HG03064 (cell line): ENCODE results near the gene ALDH7A1.
"Not testable (repeated sequence)": the region's sequence is repeated elsewhere in the genome, so short reads cannot be mapped to it uniquely, and the experiment has no call there.

Experiments used
- ATAC-seq: cut with Tn5 transposase; IDR thresholded peaks from one replicate; pipeline ENCODE4 v1.9.1; 2021; ENCODE audit warnings: low read depth; ENCODE audit not compliant: unreplicated experiment

ALDH7A1 gene

DNA sequence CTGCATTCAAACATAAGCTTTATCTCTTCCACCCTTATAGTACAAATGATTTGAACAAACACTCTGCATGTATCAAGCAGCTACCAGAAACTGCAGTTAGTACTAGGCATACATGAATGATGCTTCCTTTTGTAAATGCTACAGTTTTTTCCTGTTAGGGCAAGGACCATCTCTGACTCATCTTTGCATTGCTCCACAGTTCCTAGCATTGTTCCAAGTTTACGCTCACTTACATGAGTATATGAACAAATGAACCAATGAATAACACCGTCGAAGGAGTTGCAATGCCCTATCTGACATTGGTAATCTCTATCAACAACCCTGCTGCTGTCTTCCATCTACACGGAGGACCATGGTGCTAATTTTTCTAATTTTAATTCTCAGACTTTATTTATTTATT lies 2.1 kb upstream of the ALDH7A1 start:
- ATAC-seq: no peak

- ATAC-seq: no peak
These were observed 566 bp upstream of the ALDH7A1 start for GRCh38 chr5:126595486-126596083.

GRCh38 chr5:126591549-126591948 lies 3.5 kb downstream of the ALDH7A1 start:
- no peak for ATAC-seq

GRCh38 chr5:126589536-126590297 lies 5.3 kb downstream of the ALDH7A1 start:
- no peak for ATAC-seq

DNA sequence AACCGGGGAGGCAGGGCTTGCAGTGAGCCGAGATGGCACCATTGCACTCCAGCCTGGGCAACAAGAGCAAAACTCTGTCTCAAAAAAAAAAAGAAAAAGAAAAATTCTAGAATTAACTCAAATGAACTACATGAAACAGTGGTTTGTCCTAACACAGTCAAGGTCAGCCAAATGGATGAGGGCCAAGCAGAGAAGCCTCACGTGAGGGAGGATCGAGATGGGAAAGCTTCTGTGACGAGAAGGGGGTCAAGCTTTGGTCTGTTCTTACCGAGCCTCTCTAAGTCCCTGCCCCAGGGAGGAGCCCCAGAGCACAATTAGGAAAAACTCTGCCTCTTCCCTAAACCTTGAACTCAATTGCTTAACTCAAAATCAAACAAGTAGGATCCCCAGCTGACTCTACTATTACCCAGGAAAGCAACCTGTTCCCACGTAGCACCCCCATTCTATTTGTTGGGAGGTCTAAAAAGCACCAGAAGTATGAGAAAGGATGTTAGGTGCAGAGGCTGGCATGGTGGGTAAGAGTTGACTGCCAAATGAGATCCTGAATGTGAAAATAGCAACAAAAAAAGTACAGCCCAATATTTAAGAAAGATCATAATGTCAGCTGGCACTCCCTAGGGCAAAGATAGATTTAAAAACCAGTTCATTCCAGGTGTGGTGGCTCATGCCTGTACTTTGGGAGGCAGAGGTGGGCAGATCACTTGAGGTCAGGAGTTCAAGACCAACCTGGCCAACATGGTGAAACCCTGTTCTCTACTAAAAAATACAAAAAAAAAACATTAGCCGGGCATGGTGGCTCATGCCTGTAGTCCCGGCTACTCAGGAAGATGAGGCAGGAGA lies 7.2 kb downstream of the ALDH7A1 start:
- no peak for ATAC-seq

- ATAC-seq: no peak
These were observed 11.3 kb downstream of the ALDH7A1 start for GRCh38 chr5:126583761-126584160.

DNA sequence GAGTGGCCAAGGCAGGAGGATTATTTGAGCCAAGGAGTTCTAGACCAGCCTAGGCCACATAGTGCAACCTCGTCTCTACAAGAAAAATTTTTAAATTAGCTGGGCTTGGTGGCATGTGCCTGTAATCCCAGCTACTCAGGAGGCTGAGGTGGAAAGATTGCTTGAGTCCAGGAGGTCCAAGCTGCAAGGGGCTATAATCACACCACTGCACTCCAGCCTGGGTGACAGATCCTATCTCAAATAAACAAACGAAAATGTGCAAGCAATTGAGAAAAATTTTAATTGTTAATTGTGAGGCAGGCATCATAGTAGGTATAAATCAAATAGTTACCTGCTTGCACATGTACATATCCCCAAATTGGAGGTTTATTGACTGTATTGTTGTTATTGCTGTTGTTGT lies 15.3 kb downstream of the ALDH7A1 start:
- no peak for ATAC-seq

DNA sequence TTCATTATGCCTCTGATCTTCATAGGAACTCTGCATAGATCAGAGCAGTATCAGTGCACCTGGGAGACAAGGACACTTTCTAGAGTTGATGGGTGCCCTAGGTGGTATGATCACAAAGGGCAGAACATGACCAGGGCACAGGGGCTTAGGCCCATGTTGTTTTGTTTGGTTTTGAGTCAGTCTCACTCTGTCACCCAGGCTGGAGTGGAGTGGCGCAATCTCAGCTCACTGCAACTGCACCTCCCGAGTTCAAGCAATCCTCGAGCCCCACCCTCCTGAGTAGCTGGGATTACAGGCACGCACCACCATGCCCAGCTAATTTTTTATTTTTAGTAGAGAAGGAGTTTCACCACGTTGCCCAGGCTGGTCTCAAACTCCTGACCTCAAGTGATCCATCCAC lies 17.6 kb downstream of the ALDH7A1 start:
- no peak for ATAC-seq

DNA sequence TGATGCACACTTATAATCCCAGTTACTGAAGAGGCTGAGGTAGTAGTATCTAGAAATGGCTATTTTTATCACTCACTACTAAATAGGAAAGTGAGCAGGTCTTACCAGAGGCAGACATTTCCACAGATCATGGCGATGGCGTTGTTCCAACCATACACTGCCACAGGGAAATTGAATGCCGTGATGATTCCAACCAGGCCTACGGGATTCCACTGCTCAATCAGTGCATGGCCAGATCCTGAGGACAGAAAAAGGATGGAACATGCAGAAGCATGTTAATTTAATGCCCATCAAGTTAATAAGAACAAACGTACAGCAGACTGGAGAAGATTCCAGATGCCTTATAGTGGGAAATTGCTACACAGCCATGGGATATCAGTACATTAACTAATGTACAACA lies 18.0 kb downstream of the ALDH7A1 start:
- ATAC-seq: no peak

GRCh38 chr5:126575644-126576043 lies 19.4 kb downstream of the ALDH7A1 start:
- ATAC-seq: no peak

GRCh38 chr5:126568206-126568755 lies 26.7 kb downstream of the ALDH7A1 start:
- no peak for ATAC-seq

- ATAC-seq: peak; percentile 73
These were observed 32.2 kb downstream of the ALDH7A1 start for GRCh38 chr5:126562823-126563222.

DNA sequence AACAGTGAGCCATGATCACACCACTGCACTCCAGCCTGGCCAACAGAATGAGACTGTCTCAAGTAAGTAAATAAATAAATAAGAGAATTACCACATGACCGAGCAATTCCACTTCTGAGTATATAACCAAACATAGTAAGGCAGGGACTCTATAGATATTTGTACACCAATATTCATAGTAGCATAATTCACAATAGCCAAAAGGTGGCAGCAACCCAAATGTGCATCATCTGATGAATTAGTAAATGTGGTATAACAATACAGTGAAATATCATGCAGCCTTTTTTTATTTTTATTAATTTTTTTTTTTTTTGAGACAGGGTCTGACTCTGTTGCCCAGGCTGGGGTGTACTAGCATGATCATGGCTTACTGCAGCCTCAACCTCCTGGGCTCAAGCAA lies 33.1 kb downstream of the ALDH7A1 start:
- ATAC-seq: no peak

- ATAC-seq: not testable (repeated sequence)
These were observed 39.9 kb downstream of the ALDH7A1 start for GRCh38 chr5:126555101-126555500.

- ATAC-seq: no peak
These were observed 42.4 kb downstream of the ALDH7A1 start for GRCh38 chr5:126552614-126553013.

GRCh38 chr5:126544087-126544740 lies 50.8 kb downstream of the ALDH7A1 start:
- ATAC-seq: peak; percentile 72

DNA sequence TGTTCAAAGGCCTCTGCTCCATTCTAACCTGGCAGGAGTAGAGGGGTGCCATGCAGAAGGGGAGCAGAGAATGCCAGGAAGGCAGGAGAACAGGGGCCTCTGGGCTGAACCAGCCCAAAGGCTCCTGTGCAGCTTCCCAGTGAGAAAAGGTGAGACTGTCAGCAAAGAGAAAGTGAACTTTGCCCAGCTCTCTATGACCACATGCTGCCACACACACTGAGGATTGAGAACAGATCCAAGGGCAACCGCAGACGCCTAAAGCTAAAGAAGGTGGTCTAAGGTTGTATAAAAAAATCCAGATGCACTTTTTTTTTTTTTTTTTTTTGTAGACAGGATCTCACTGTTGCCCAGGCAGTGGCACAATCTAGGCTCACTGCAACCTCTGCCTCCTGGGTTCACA lies 51.4 kb downstream of the ALDH7A1 start:
- no peak for ATAC-seq

- no peak for ATAC-seq
These were observed 52.0 kb downstream of the ALDH7A1 start for GRCh38 chr5:126543009-126543408.

GRCh38 chr5:126542441-126542840 lies 52.6 kb downstream of the ALDH7A1 start:
- no peak for ATAC-seq

GRCh38 chr5:126540631-126541030 lies 54.4 kb downstream of the ALDH7A1 start:
- no peak for ATAC-seq

DNA sequence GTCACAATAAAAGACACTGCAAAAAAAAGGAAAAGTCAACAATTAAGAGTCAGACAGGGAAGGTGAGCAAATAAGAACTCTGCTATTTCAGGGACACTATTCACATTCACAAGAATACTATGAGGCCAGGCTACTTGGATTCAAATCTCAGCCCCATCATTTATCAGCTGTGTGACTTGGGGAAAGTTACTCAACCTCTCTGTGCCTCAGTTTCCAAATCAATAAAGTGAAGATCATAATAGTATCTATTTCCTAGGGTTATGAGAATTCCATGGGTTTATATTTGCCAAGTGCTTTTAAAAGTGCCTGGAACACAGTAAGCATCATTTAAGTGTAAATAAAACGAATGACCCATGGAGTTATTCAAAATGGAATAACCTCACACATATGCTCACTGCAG lies 56.4 kb downstream of the ALDH7A1 start:
- no peak for ATAC-seq
